Islet precursor cell (in vitro differentiated cells): Measurements from ENCODE around the gene CRKL.

Experiments used
- DNase-seq: peaks from one replicate; pipeline ENCODE4 v3.0.0-alpha.2; 2018

CRKL gene

DNA sequence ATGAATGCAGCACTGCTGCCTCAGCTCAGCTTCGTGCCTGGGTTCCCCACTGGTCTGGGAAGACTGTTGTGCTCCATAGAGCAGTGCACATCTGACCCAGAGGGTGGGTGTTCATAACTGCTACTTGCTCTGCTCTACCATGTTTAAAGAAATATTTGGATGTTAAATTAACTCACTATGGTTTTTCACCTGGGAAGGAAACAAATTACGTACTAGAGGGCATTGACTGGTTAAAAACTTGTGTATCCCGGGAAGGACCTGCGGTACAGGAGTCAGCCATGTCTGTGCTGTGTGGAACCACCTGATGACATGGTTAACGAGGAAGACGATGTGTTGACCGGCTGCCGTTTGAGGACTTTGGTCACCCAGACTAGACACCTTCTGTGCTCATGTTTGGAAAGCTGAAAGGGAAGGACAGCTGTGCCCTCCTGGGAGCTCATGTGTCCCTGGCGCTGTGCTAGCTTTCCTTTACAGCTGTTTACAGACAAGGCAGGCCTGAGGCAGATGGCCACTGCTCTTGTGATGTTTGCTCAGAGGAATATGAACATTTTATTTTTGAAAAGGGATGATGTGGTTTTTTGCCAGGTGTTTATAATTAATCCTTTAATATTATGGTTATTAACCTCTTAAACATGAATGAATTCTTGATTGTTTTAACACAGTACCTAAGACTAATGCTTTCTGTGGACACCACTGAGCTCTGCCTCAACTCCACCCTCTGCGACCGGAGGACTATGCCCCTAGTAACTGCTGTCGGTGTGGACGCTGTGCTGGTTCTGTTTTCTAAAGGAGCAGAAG, 35.5 kb downstream of the CRKL start:
- DNase-seq: no peak

DNA sequence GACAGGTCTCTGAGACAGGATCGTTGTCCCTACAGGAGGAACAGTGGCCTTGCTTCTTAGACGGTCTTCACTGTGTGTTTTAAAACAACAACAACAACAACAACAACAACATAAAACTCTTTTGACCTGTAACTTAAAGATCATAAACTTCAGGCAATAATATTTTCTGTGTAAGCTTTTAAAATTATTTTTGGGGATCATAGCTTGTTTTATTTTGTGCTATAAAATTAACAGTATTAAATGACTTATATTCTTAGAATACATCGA, 36.1 kb downstream of the CRKL start:
- no peak for DNase-seq

DNA sequence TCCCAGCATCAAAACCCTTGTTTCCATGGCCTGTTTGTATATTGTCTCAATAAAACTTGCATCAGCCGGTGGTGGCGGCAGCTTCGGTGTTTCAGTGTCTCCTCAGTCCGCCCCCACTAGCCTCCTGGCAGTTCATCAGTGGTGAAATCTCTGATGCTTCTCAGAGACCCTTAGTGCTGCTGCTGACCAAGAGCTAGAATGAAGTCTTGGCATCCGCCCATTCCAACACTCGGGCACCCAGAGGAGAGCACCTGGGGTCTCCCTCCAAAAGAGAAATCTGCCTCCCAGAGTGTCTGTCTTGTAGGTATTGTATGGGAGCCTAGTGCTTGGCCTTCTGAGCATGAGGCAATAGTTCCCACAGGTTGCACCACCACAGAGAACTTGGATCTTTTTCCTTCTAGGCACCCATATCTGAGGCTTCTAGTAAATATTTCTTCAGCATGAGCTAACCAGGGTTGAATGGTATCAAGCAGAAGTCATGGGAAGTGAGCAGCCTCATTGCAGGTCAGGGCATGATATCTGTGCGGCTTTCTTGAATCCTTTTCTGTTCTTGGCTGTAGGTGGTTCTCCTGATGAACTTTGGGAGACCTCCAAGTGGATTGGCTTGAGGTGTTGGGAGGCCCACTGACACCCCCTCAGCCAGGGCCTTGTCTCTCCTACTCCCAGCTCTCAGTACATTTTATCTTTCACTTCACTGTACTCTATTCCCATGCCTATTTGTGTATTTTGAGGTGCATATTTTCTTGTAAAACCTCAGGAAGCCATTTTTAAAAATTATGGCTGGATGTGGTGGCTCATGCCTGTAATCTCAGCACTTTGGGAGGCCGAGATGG, 36.7 kb downstream of the CRKL start:
- no peak for DNase-seq

- no peak for DNase-seq
Measured at GRCh38 chr22:20955548-20955947, 38.3 kb downstream of the CRKL start.

GRCh38 chr22:20956258-20957101, 39.3 kb downstream of the CRKL start:
- DNase-seq: peak; percentile 93

DNA sequence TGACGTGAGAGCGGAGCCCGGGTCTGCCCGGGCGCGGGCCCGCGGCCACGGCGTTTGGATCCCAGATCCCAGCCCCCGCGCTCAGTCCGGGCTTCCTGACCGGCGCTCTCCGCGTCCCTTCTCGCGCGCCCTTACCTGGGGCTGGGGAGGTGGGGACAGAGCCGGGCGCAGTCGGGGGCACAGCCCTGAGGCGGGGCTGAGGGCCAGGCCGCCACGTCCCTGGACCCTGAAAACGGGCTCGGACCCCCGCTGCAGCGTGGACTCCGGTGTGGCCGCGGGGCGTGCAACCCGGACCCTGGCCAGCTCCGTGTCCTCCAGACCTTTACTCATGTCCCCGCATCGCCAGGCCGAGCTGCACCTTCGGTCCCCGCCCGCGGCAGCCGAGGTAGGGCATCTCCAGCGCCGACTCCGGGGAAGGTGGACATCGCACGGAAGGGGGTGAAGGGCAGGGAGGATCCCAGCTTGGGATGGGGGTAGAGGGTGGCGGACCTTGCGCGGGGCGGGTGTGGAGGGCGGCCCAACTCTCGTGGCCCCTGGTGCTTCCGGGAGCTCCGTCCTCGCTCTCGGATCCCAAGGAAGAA, 40.0 kb downstream of the CRKL start:
- DNase-seq: peak; percentile 75

GRCh38 chr22:20957683-20958431, 40.6 kb downstream of the CRKL start:
- DNase-seq: peak; percentile 75

DNA sequence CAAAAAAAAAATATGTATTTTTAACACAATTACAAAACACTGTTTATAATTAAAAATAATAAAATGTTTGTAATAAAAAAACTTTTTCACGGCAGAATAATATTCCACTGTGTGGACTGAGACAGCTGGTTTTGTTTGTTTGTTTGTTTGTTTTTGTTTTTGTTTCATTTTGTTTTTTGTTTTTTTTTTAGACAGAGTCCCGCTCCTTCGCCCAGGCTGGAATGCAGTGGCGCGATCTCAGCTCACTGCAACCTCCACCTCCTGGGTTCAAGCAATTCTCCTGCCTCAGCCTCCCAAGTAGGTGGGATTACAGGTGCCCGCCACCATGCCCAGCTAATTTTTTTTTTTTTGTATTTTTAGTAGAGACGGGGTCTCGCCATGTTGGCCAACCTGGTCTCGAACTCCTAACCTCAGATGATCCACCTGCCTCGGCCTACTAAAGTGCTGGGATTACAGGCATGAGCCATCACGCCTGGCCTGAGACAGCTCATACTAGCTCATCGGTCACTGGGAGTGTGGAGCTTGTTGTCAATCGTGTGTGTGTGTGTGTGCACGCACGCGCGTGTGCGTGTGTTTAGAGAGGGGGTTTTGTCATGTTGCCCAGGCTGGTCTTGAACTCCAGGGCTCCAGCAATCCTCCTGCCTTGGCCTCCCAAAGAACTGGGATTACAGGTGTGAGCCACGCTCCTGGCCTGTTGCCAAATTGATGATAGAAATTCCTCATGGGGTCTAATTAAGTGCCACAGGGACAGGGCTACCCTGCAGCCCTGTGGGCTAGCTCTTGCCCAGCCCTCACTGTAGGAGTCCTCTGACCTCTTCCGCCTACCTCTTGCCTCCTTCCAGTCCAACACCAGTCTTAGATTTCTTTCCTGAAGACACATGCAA, 42.6 kb downstream of the CRKL start:
- DNase-seq: no peak

- DNase-seq: no peak
Measured at GRCh38 chr22:20960609-20961008, 43.4 kb downstream of the CRKL start.

GRCh38 chr22:20962491-20962945, 45.3 kb downstream of the CRKL start:
- DNase-seq: no peak

DNA sequence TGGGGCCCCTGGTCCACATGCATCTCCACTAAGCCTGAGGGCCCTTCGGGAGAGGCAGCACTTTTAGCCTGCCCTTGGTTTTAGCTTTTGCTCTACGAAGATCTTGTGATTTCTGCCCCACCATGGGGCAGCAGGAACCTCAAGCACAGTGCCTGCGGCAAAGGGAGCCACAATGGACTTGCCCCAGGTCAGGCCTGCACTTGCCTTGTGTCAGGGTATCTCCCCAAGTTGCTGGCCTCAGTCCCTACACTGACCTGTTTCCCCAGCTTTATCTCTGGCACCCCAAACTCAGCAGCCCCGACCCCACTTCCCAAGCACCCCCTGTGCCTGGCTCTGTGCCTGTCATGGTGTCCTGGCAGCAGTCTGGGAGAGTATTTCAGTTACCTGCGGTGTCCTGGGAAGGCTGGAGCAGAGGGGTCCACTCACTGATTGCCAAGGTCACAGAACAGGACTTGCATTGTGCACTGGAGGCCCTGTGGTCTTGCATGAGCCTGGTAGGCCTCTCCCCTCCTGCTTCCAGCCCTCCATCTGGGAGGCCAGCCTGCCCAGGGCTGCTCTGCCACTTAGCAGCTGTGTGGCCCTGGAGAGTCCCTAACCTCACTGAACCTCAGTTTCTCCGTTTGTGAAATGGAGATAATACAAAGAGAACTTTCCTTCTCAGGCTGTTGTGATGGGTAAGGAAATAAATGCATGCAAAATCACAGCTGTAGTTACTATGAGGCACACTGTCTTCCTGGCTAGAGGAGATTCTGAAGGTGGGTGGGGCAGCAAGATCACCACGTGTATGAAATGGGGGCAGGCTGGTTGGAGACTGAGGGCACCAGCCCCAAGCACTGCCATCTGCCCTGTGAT, 46.2 kb downstream of the CRKL start:
- DNase-seq: no peak

DNA sequence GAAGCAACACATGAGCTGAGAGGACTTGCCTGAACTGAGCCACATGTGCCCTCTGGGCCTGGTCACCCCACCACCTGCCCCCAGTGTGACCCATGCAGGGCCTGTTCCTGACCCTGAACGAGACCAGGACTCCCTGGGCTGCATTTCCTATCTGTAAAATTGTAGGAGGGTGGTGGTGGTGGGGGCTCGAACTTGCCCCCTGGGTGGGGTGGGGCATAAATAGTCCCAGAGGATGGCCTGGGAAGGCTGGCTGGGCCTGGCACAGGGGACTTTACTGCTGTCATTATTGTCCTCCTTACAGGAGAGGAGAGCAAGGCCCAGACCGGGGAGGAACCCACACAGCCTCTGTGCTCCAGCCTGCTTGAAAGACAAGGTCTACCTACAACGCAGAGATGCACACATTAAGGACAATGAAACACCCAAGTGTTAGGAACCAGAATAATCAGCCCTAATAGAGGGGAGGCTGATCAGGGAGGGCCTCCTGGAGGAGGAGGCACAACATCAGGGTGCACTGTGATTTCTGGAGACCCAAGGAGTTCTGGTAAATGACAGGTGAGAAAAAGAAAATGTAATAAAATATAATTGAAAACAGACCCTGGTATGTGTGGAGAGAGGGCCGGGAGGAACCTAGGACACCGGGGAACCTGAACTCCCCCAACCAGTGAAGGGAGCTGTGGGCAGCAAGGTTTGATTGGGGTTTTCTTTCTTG, 47.0 kb downstream of the CRKL start:
- DNase-seq: no peak

GRCh38 chr22:20964799-20965103, 47.5 kb downstream of the CRKL start:
- no peak for DNase-seq

GRCh38 chr22:20965104-20965887, 48.1 kb downstream of the CRKL start:
- DNase-seq: no peak

DNA sequence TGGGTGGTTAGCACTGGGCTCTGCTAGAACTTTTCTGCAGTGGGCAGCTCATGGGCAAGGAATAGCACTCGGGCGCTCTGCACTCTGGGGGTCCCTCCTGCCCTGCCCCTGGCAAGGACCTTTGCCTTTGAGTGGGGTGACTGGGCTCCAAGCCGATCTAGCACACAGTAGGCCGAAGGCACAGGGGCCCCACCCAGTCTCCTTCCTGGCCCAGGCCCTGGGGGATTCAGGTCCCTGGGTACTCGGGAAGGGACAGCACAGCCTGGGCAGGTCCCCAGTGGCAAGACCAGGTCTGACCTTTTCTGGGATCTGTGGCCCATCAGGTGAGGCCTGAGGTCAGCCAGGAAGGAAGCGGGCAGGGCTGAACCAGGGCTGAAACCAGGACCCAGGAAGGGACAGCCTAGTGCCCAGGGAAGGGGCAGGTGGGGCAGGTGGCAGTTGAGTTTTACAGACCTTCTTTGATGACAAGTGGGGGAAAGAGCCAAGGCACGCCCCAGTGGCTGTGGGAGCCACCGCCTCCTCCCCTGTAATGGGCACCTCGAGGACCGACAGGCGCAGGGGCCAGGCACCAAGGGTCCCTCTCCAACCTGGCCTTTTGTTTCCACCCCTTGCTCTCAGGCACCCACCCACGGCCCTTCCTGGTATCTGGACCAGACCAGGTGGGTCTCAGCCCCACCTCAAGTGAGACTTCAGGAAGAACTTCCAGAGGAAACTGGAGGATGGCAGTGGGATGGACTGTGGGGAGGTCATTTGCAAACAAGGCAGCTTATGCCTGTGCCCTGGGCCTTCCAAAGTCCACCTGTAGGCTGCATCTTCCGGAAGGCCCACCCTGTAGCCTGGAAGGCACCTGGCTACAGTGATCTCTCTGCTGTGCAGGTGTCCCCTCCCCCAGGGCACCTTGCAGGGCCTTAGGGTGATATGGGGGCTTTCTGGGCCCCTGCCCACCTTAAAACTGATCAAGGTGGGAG, 49.0 kb downstream of the CRKL start:
- no peak for DNase-seq

- DNase-seq: no peak
Measured at GRCh38 chr22:20966883-20967696, 49.9 kb downstream of the CRKL start, which contains the start of gene AIFM3. Gene AIFM3, plus strand, starts transcription at chr22:20967255. Its CDS starts 690 bp downstream, at chr22:20967945.
